Smooth muscle cell (in vitro differentiated cells): Measurements from ENCODE around the gene CIP2A. TPM values are rescaled to one million over a fixed set of nuclear protein-coding genes. Genes with fewer than 3 reads are reported as not detected.

ENCODE experiments used
- DNase-seq: peaks from one replicate; lab custom pipeline; 2025; ENCODE audit not compliant: unreplicated experiment; lab: John Stamatoyannopoulos, UW
- H2AFZ ChIP-seq: fragments of 200-600 bp; sonication (generic); 2 replicates; pipeline ENCODE4 v1.6.0; 2016; ENCODE audit warnings: antibody characterized with exemption, low read depth, mild to moderate bottlenecking
- H3F3A ChIP-seq: fragments of 200-600 bp; sonication (generic); 2 replicates; pipeline ENCODE4 v1.6.0; 2017; ENCODE audit warnings: antibody characterized with exemption, low read depth
- H3K27ac ChIP-seq: fragments of 200-600 bp; sonication (generic); 2 replicates; pipeline ENCODE4 v1.5.1; 2016; ENCODE audit warnings: low read depth, mild to moderate bottlenecking
- H3K27me3 ChIP-seq: fragments of 200-600 bp; sonication (generic); 2 replicates; pipeline ENCODE4 v1.6.1; 2016; ENCODE audit warnings: low read depth, mild to moderate bottlenecking
- H3K36me3 ChIP-seq: fragments of 200-600 bp; sonication (generic); 2 replicates; pipeline ENCODE4 v1.5.1; 2016; ENCODE audit warnings: low read depth
- H3K4me1 ChIP-seq: fragments of 200-600 bp; sonication (generic); 2 replicates; pipeline ENCODE4 v1.5.1; 2016; ENCODE audit warnings: low read depth
- H3K4me2 ChIP-seq: fragments of 200-600 bp; sonication (generic); 2 replicates; pipeline ENCODE4 v1.6.0; 2016; ENCODE audit warnings: mild to moderate bottlenecking
- H3K4me3 ChIP-seq: fragments of 200-600 bp; sonication (generic); 2 replicates; pipeline ENCODE4 v1.5.1; 2016; ENCODE audit warnings: mild to moderate bottlenecking
- H3K79me2 ChIP-seq: fragments of 200-600 bp; sonication (generic); 2 replicates; pipeline ENCODE4 v1.6.0; 2016; ENCODE audit warnings: low read depth, mild to moderate bottlenecking
- H3K9ac ChIP-seq: fragments of 200-600 bp; sonication (generic); 2 replicates; pipeline ENCODE4 v1.6.0; 2016; ENCODE audit warnings: low read depth
- H3K9me3 ChIP-seq: fragments of 200-600 bp; sonication (generic); replicated peaks from 2 replicates; pipeline ENCODE4 v1.5.1; 2016; ENCODE audit warnings: low read depth
- H4K20me1 ChIP-seq: fragments of 200-600 bp; sonication (generic); 2 replicates; pipeline ENCODE4 v1.6.0; 2016; ENCODE audit warnings: low read depth
- WGBS: methylation state at CpG from one replicate; pipeline ENCODE4 v1.1.7; 2016; ENCODE audit warnings: low lambda C conversion rate; 5-methylcytosine and 5-hydroxymethylcytosine counted together
- polyA plus RNA-seq: library from polyadenylated mRNA; unstranded; fragments of >200 nt; fragmentation: Nextera tagmentation; extraction: Ambion mirVana; gene quantifications from 2 replicates; pipeline ENCODE4 v1.2.1, GENCODE V29; 2016
- total RNA-seq: library from RNA; depleted of rRNA; stranded (reverse); fragments of >200 nt; gene quantifications from 2 replicates; pipeline ENCODE4 v1.2.3, GENCODE V29; 2014
- TF ChIP-seq, protein P1 (sequence below): fragments of 200-600 bp; sonication (generic); IDR thresholded peaks from 2 replicates; pipeline ENCODE4 v1.5.1; 2017; ENCODE audit warnings: borderline replicate concordance, mild to moderate bottlenecking, antibody characterized with exemption; ENCODE audit not compliant: insufficient read depth, poor library complexity, severe bottlenecking

CIP2A gene
- total and polyA plus RNA-seq, 2 experiments from 2014 or later, result 3.3 to 7.4 TPM

DNA sequence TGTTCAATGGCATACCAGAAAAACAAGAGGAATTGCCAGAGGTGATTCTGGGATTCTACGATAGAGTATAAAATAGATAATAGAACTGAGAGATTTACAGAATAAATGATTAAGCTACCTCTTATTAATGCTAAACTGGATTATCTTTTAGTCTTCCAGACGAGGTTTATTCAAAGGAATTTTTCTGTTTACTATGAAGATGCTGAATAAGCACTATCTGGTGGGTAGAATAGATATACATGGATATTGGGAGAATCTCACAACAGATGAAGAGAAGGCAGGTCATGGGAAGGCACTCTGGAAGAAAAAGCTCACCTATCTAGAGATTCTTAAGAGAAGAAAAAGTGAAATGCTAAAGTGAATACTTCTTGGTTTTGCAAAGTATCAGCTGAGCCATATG lies 11.2 kb downstream of the CIP2A start:
- Histone ChIP-seq H2AFZ (no peak overlapping the region), H3F3A (no peaks in the 10 kb centered on the region), H3K4me1 (peaks cover 5% of the 10 kb centered on the region), H3K36me3 (no peaks in the 10 kb centered on the region), H3K27ac (no peak overlapping the region), H3K9ac (no peak overlapping the region), H3K4me2 (no peak overlapping the region), H3K9me3 (peaks cover 3% of the 10 kb centered on the region), H3K4me3 (no peak overlapping the region), H3K79me2 (peaks cover 2% of the 10 kb centered on the region), H3K27me3 (no peaks in the 10 kb centered on the region), H4K20me1 (no peaks in the 10 kb centered on the region)
- TF ChIP-seq, protein P1, sequence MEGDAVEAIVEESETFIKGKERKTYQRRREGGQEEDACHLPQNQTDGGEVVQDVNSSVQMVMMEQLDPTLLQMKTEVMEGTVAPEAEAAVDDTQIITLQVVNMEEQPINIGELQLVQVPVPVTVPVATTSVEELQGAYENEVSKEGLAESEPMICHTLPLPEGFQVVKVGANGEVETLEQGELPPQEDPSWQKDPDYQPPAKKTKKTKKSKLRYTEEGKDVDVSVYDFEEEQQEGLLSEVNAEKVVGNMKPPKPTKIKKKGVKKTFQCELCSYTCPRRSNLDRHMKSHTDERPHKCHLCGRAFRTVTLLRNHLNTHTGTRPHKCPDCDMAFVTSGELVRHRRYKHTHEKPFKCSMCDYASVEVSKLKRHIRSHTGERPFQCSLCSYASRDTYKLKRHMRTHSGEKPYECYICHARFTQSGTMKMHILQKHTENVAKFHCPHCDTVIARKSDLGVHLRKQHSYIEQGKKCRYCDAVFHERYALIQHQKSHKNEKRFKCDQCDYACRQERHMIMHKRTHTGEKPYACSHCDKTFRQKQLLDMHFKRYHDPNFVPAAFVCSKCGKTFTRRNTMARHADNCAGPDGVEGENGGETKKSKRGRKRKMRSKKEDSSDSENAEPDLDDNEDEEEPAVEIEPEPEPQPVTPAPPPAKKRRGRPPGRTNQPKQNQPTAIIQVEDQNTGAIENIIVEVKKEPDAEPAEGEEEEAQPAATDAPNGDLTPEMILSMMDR, result no peak
- DNase-seq, result no peak
- WGBS, result 95% methylated on average over 2 of the region's 2 CpGs

DNA sequence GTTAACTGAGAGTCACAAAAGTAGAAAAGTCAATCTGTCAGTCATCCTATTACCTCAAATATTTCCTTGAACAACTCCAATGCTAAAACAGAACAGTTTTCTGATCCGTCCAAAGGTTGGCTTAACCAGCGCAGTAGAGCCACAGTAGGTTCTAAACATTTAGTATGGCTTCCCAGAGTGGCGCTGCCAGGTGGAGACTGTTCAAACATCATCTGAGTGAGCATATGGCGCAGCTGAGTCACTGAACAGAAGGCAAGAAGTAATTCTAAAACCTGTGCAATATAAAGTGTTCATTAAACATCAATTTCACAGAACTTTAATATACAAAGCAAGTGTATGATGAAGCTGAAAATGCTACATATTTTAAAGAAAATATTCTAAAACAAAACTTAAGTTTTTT lies 19.9 kb downstream of the CIP2A start:
- Histone ChIP-seq H2AFZ (no peak overlapping the region), H3K27me3 (no peaks in the 10 kb centered on the region), H3K9me3 (peaks cover 3% of the 10 kb centered on the region), H3K4me2 (no peak overlapping the region), H3K27ac (no peak overlapping the region), H3F3A (no peaks in the 10 kb centered on the region), H3K4me3 (no peak overlapping the region), H3K36me3 (peaks cover 3% of the 10 kb centered on the region), H3K79me2 (no peaks in the 10 kb centered on the region), H4K20me1 (no peaks in the 10 kb centered on the region), H3K4me1 (no peaks in the 10 kb centered on the region), H3K9ac (no peak overlapping the region)
- DNase-seq, result no peak
- TF ChIP-seq, protein P1, result no peak
- 99% methylated on average over 4 of the region's 4 CpGs for WGBS

DNA sequence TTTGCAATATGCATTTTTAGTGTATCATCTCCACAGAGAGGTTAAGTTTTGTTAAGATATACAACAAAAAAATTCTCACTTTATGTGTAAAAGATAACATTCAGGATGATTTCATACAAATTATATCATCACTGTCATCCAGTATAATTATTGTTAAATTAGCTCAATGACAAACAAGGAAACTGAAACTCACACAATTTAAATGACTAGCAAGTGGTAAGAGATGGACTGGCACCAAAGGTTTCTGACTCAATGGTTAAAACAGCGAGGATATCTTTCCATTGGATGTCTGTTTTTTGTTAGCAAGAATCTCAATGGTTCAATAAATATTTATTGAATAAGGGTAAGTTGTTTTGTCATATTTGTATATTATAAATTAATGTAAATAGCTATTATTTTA lies 22.6 kb downstream of the CIP2A start:
- H3F3A ChIP-seq, result no peaks in the 10 kb centered on the region
- TF ChIP-seq, protein P1, result no peak
- H4K20me1 ChIP-seq, result no peaks in the 10 kb centered on the region
- no peak overlapping the region for H3K4me3 ChIP-seq
- H3K36me3 ChIP-seq, result no peaks in the 10 kb centered on the region
- 95% methylated on average over 1 of the region's 1 CpG for WGBS
- no peaks in the 10 kb centered on the region for H3K4me1 ChIP-seq
- no peak overlapping the region for H3K27ac ChIP-seq
- no peak overlapping the region for H2AFZ ChIP-seq
- no peaks in the 10 kb centered on the region for H3K9me3 ChIP-seq
- H3K9ac ChIP-seq, result no peak overlapping the region
- no peaks in the 10 kb centered on the region for H3K79me2 ChIP-seq
- H3K27me3 ChIP-seq, result no peaks in the 10 kb centered on the region
- DNase-seq, result no peak
- no peak overlapping the region for H3K4me2 ChIP-seq

DNA sequence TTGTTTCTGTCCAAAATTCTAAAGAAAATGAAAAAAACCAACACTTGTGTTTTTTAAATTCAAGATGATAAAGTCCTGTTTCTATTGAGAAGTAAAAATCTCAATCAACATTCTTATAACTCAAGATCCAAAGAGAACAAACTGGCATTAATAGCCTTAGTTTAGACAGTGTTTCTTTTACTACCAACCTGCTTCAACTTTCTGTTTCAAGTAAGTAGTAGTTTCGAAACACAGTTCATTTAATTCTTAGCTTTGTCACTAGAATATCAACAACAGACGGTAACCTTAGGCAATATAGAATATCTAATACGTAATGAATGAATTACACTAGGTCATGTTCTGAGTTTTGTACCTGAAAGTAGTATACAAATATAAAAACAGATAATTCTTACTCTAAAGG lies 23.7 kb downstream of the CIP2A start:
- no peak for DNase-seq
- no peaks in the 10 kb centered on the region for H3K36me3 ChIP-seq
- no peaks in the 10 kb centered on the region for H4K20me1 ChIP-seq
- H3K9ac ChIP-seq, result no peak overlapping the region
- H3K27me3 ChIP-seq, result no peaks in the 10 kb centered on the region
- no peaks in the 10 kb centered on the region for H3K79me2 ChIP-seq
- H3F3A ChIP-seq, result no peaks in the 10 kb centered on the region
- TF ChIP-seq, protein P1, result no peak
- H3K9me3 ChIP-seq, result no peaks in the 10 kb centered on the region
- no peak overlapping the region for H2AFZ ChIP-seq
- H3K4me2 ChIP-seq, result no peak overlapping the region
- no peak overlapping the region for H3K4me3 ChIP-seq
- H3K27ac ChIP-seq, result no peak overlapping the region
- WGBS, result 96% methylated on average over 3 of the region's 3 CpGs
- H3K4me1 ChIP-seq, result no peaks in the 10 kb centered on the region
